Astrocyte (in vitro differentiated cells and primary cell): Measurements from ENCODE around the gene EPHA6. TPM values are rescaled to one million over a fixed set of nuclear protein-coding genes. Genes with fewer than 3 reads are reported as not detected.

Experiments used
- DNase-seq: peaks from one replicate; pipeline ENCODE4 v3.0.0-alpha.2; 2010; ENCODE audit warnings: low read depth
- FAIRE-seq: peaks from 2 replicates; lab custom pipeline; 2011; peaks lifted over from hg19 to GRCh38; lab: Jason Lieb, UNC
- H2AFZ ChIP-seq: 2 replicates; pipeline ENCODE4 v1.6.0; 2012; ENCODE audit warnings: low read depth, low read length, inconsistent platforms
- H3K27ac ChIP-seq: 2 replicates; pipeline ENCODE4 v1.5.1; 2011; ENCODE audit warnings: low read depth, low read length, inconsistent platforms
- H3K27me3 ChIP-seq: 2 replicates; pipeline ENCODE4 v1.6.0; 2011; ENCODE audit warnings: low read length, inconsistent platforms; ENCODE audit not compliant: insufficient read depth
- H3K36me3 ChIP-seq: 2 replicates; pipeline ENCODE4 v1.5.1; 2011; ENCODE audit warnings: low read length, inconsistent platforms; ENCODE audit not compliant: insufficient read depth
- H3K4me1 ChIP-seq: 2 replicates; pipeline ENCODE4 v1.5.1; 2011; ENCODE audit warnings: low read length, inconsistent platforms; ENCODE audit not compliant: insufficient read depth
- H3K4me2 ChIP-seq: 2 replicates; pipeline ENCODE4 v1.6.0; 2012; ENCODE audit warnings: low read length, inconsistent platforms
- H3K4me3 ChIP-seq: 2 replicates; pipeline ENCODE4 v1.5.1; 2011; ENCODE audit warnings: low read depth, mild to moderate bottlenecking, low read length, inconsistent platforms; ENCODE audit not compliant: insufficient read depth
- H3K79me2 ChIP-seq: 2 replicates; pipeline ENCODE4 v1.6.0; 2012; ENCODE audit warnings: mild to moderate bottlenecking, low read length, inconsistent platforms; ENCODE audit not compliant: insufficient read depth
- H3K9ac ChIP-seq: 2 replicates; pipeline ENCODE4 v1.6.0; 2012; ENCODE audit warnings: mild to moderate bottlenecking, low read length, inconsistent platforms
- H3K9me3 ChIP-seq: 2 replicates; pipeline ENCODE4 v1.5.1; 2012; ENCODE audit warnings: low read depth, mild to moderate bottlenecking, low read length, inconsistent platforms; ENCODE audit not compliant: insufficient read depth
- H4K20me1 ChIP-seq: 2 replicates; pipeline ENCODE4 v1.6.0; 2012; ENCODE audit warnings: low read length, inconsistent platforms; ENCODE audit not compliant: insufficient read depth
- H3K27ac Mint-ChIP-seq: one replicate; pipeline ENCODE4 v1.8.0; 2021; ENCODE audit warnings: mild to moderate bottlenecking, mixed read lengths; ENCODE audit not compliant: unreplicated experiment
- H3K27me3 Mint-ChIP-seq: one replicate; pipeline ENCODE4 v1.8.0; 2021; ENCODE audit warnings: low read depth, mixed read lengths; ENCODE audit not compliant: unreplicated experiment
- H3K36me3 Mint-ChIP-seq: one replicate; pipeline ENCODE4 v1.8.0; 2021; ENCODE audit warnings: low read depth, mixed read lengths; ENCODE audit not compliant: unreplicated experiment
- H3K4me1 Mint-ChIP-seq: one replicate; pipeline ENCODE4 v1.8.0; 2021; ENCODE audit warnings: low read depth, mixed read lengths; ENCODE audit not compliant: unreplicated experiment
- H3K4me3 Mint-ChIP-seq: one replicate; pipeline ENCODE4 v1.8.0; 2021; ENCODE audit warnings: mild to moderate bottlenecking, moderate library complexity, mixed read lengths; ENCODE audit not compliant: unreplicated experiment
- H3K9me3 Mint-ChIP-seq: one replicate; pipeline ENCODE4 v1.8.0; 2021; ENCODE audit warnings: mild to moderate bottlenecking, mixed read lengths; ENCODE audit not compliant: unreplicated experiment
- CTCF ChIP-seq: IDR thresholded peaks from 2 replicates; pipeline ENCODE4 v1.5.1; 2011; ENCODE audit warnings: low read depth, mild to moderate bottlenecking, inconsistent platforms, low read length, moderate library complexity; ENCODE audit not compliant: insufficient read depth
- EZH2 ChIP-seq: IDR thresholded peaks from 2 replicates; pipeline ENCODE4 v1.6.1; 2012; ENCODE audit warnings: mild to moderate bottlenecking, low read length, inconsistent platforms; ENCODE audit not compliant: insufficient read depth
- total RNA-seq: library from RNA; stranded (reverse); gene quantifications from 2 replicates; pipeline ENCODE4 v1.2.1, GENCODE V29; 2021

EPHA6 gene
- total RNA-seq, 1 donor from 2014 or later: 1.7 TPM

GRCh38 chr3:96860882-96861281 is 46.5 kb downstream of the EPHA6 start:
- FAIRE-seq (no peak), DNase-seq (no peak)
- H3K27ac Mint-ChIP-seq: no peak overlapping the region
- H3K4me2 ChIP-seq: no peak overlapping the region
- no peaks in the 10 kb centered on the region for H3K79me2 ChIP-seq
- no peak overlapping the region for H2AFZ ChIP-seq
- H3K27me3 Mint-ChIP-seq: no peaks in the 10 kb centered on the region
- H3K9ac ChIP-seq: no peak overlapping the region
- H3K4me3 Mint-ChIP-seq: no peak overlapping the region
- no peak overlapping the region for H3K27ac ChIP-seq
- TF ChIP-seq EZH2 (no peak), CTCF (no peak)
- no peaks in the 10 kb centered on the region for H3K9me3 ChIP-seq
- H4K20me1 ChIP-seq: no peaks in the 10 kb centered on the region
- no peaks in the 10 kb centered on the region for H3K36me3 ChIP-seq
- no peaks in the 10 kb centered on the region for H3K36me3 Mint-ChIP-seq
- H3K9me3 Mint-ChIP-seq: no peaks in the 10 kb centered on the region
- H3K4me1 Mint-ChIP-seq: no peaks in the 10 kb centered on the region
- H3K4me1 ChIP-seq: no peaks in the 10 kb centered on the region
- H3K27me3 ChIP-seq: no peaks in the 10 kb centered on the region
- no peak overlapping the region for H3K4me3 ChIP-seq

GRCh38 chr3:96863129-96863740 is 48.8 kb downstream of the EPHA6 start:
- Mint-ChIP-seq H3K27me3 (no peaks in the 10 kb centered on the region), H3K9me3 (no peaks in the 10 kb centered on the region), H3K36me3 (no peaks in the 10 kb centered on the region), H3K27ac (no peak overlapping the region), H3K4me3 (no peak overlapping the region), H3K4me1 (no peaks in the 10 kb centered on the region)
- H3K79me2 ChIP-seq: no peaks in the 10 kb centered on the region
- no peaks in the 10 kb centered on the region for H3K36me3 ChIP-seq
- FAIRE-seq (no peak), DNase-seq (no peak)
- no peak overlapping the region for H3K9ac ChIP-seq
- H3K4me1 ChIP-seq: no peaks in the 10 kb centered on the region
- H4K20me1 ChIP-seq: no peaks in the 10 kb centered on the region
- TF ChIP-seq EZH2 (no peak), CTCF (peak; percentile 70)
- no peaks in the 10 kb centered on the region for H3K27me3 ChIP-seq
- no peak overlapping the region for H2AFZ ChIP-seq
- H3K4me3 ChIP-seq: no peak overlapping the region
- no peak overlapping the region for H3K4me2 ChIP-seq
- H3K9me3 ChIP-seq: no peaks in the 10 kb centered on the region
- no peak overlapping the region for H3K27ac ChIP-seq

DNA sequence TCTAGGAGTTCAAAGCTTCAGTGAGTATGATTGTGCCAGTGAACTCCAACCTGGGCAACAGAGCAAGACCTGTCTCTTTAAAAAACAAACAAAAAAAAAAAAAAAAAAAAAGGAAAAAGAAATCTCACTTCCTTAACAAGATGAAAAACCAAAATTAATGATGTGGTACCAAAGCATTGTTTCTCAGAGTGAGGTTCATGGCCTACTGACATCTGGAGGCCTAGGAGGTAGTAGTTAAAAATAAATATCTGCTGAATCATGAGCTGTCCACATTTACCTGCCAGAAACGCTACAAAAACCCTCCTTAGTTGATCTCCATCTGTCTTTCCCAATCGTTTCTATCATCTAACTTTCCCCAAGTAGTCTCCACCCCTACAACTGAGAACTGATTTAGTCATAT is 51.2 kb downstream of the EPHA6 start:
- no peaks in the 10 kb centered on the region for H3K79me2 ChIP-seq
- no peak for FAIRE-seq
- H3K4me1 ChIP-seq: no peaks in the 10 kb centered on the region

More for the DNA sequence above, 51.2 kb downstream of the EPHA6 start:
- Histone ChIP-seq H3K36me3 (no peaks in the 10 kb centered on the region), H3K27me3 (no peaks in the 10 kb centered on the region), H2AFZ (no peak overlapping the region), H3K4me3 (no peak overlapping the region), H3K4me2 (no peak overlapping the region), H3K9me3 (no peaks in the 10 kb centered on the region), H3K27ac (no peak overlapping the region), H4K20me1 (no peaks in the 10 kb centered on the region), H3K9ac (no peak overlapping the region)
- TF ChIP-seq EZH2 (no peak), CTCF (no peak)
- no peaks in the 10 kb centered on the region for H3K36me3 Mint-ChIP-seq
- no peak for DNase-seq
- H3K27me3 Mint-ChIP-seq: no peaks in the 10 kb centered on the region
- H3K9me3 Mint-ChIP-seq: no peaks in the 10 kb centered on the region
- no peak overlapping the region for H3K27ac Mint-ChIP-seq
- no peaks in the 10 kb centered on the region for H3K4me1 Mint-ChIP-seq
- no peak overlapping the region for H3K4me3 Mint-ChIP-seq
